Adrenal gland (tissue), 12 donors: ENCODE results near the gene RNASE8. TPM values are rescaled to one million over a fixed set of nuclear protein-coding genes. Genes with fewer than 3 reads are reported as not detected.

ENCODE experiments used
- DNase-seq, 7 donors: peaks; one replicate each; pipeline ENCODE4 v3.0.0-alpha.2; 2019 to 2020
- H3K27ac ChIP-seq, 5 donors: fragments of 200-600 bp; sonication (generic) in 4 of 5; 1 replicate in 3 of 5; 2 replicates in 2 of 5; pipeline versions ENCODE4 v1.5.1 to v1.8.0; 2016 to 2020; ENCODE audit warnings: mild to moderate bottlenecking in 1 of 5
- H3K27me3 ChIP-seq: fragments of 200-600 bp; 2 replicates; pipeline ENCODE4 v1.8.0; 2021
- H3K36me3 ChIP-seq, 2 donors: fragments of 200-600 bp; replicated peaks in 1 of 2; 1 replicate in 1 of 2; 2 replicates in 1 of 2; pipeline versions ENCODE4 v1.5.1 to v1.8.0; 2018 to 2022
- H3K4me1 ChIP-seq, 2 donors: fragments of 200-600 bp; replicated peaks in 1 of 2; 1 replicate in 1 of 2; 2 replicates in 1 of 2; pipeline versions ENCODE4 v1.5.1 to v1.8.0; 2018 to 2021
- H3K4me3 ChIP-seq, 4 donors: fragments of 200-600 bp; sonication (generic) in 3 of 4; one replicate each; pipeline ENCODE4 v1.5.1; 2016 to 2018
- H3K9me3 ChIP-seq, 3 donors: fragments of 200-600 bp; sonication (generic) in 1 of 3; replicated peaks in 1 of 3; 1 replicate in 2 of 3; 2 replicates in 1 of 3; pipeline versions ENCODE4 v1.5.1 to v1.8.0; 2016 to 2021
- POLR2A ChIP-seq, 2 donors: fragments of 450-650 bp; IDR thresholded peaks; one replicate each; pipeline ENCODE4 v1.6.1; 2017; ENCODE audit warnings: antibody characterized with exemption in 2 of 2, mild to moderate bottlenecking in 2 of 2, moderate library complexity in 1 of 2
- WGBS, 4 donors: extraction: QIAGEN DNeasy Blood & Tissue Kit in 2 of 4; methylation state at CpG; one replicate each; pipeline versions ENCODE4 v1.1.5 to v1.1.7; 2013 to 2017; 5-methylcytosine and 5-hydroxymethylcytosine counted together
- intact Hi-C, 2 donors: fragments of 100-400 bp; cut with DNase I; formaldehyde crosslinking; loops; one replicate each; pipeline versions ENCODE4 v1.14.1 to v1.15.0; 2022 to 2023
- polyA plus RNA-seq, 3 donors: library from polyadenylated mRNA; stranded (reverse); fragments of 200-250 nt in 2 of 3; fragments of 350-450 nt in 1 of 3; fragmentation: Illumina TruSeq in 1 of 3; extraction: RNeasy Lipid Tissue Mini Kit (QIAGEN cat#74804) in 1 of 3; gene quantifications; one replicate each; pipeline ENCODE4 v1.2.3, GENCODE V29; 2013 to 2014
- total RNA-seq, 9 donors: library from RNA; depleted of rRNA in 4 of 9; stranded (reverse); fragments of >200 nt in 4 of 9; fragments of 120-200 nt in 1 of 9; fragmentation: NEBNext Ultra II Directional in 1 of 9; extraction: Animal tissue kit (Norgen Biotek cat#: 25700) in 1 of 9; gene quantifications; one replicate each; pipeline versions ENCODE4 v1.1.0 to v1.2.4, GENCODE V29; 2013 to 2023
- TF ChIP-seq, protein P1 (sequence below), 6 experiments: fragments of 450-650 bp in 4 of 6; fragments of 200-600 bp in 2 of 6; sonication (generic) in 1 of 6; IDR thresholded peaks; 1 replicate in 5 of 6; 2 replicates in 1 of 6; pipeline versions ENCODE4 v1.5.1 to v1.8.0; 2016 to 2021; ENCODE audit warnings: antibody characterized with exemption in 6 of 6, mild to moderate bottlenecking in 2 of 6, moderate library complexity in 1 of 6
- donor health status: healthy with polysubstance abuse.
- donor health status: Bipolar disorder and iron deficiency.
- donor health status: DM: yes; HTN: yes; CAD: no.
- donor health status: DM: no; HTN: no; CAD: no.
- donor health status: DM: no; HTN: no; CAD: no.
- donor health status: DM: yes; HTN: yes; CAD: no.

The RNASE8 gene
- total and polyA plus RNA-seq, 12 donors: not detected

- no peak for DNase-seq
- Histone ChIP-seq H3K4me3 (no peak overlapping the region), H3K4me1 (peaks cover 24 to 28% of the 10 kb centered on the region in 2 donors), H3K36me3 (no peaks in the 10 kb centered on the region), H3K9me3 (no peaks in the 10 kb centered on the region), H3K27me3 (no peaks in the 10 kb centered on the region), H3K27ac (no peak overlapping the region)
- intact Hi-C loops: no loop called here
- TF ChIP-seq, protein P1, sequence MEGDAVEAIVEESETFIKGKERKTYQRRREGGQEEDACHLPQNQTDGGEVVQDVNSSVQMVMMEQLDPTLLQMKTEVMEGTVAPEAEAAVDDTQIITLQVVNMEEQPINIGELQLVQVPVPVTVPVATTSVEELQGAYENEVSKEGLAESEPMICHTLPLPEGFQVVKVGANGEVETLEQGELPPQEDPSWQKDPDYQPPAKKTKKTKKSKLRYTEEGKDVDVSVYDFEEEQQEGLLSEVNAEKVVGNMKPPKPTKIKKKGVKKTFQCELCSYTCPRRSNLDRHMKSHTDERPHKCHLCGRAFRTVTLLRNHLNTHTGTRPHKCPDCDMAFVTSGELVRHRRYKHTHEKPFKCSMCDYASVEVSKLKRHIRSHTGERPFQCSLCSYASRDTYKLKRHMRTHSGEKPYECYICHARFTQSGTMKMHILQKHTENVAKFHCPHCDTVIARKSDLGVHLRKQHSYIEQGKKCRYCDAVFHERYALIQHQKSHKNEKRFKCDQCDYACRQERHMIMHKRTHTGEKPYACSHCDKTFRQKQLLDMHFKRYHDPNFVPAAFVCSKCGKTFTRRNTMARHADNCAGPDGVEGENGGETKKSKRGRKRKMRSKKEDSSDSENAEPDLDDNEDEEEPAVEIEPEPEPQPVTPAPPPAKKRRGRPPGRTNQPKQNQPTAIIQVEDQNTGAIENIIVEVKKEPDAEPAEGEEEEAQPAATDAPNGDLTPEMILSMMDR (IDR thresholded peaks at IDR 0.05): no peak
- 80 to 81% (median 80%) methylated on average over 7 of the region's 7 CpGs for WGBS, 4 donors
Measured at GRCh38 chr14:21066882-21067502, 9.4 kb downstream of the RNASE8 start.

- TF ChIP-seq, protein P1 (IDR thresholded peaks at IDR 0.05): peak; percentile 17 to 66 (median 54)
- TF ChIP-seq POLR2A (IDR thresholded peaks at IDR 0.05): no peak
Measured at GRCh38 chr14:21068521-21069387, 11.1 kb downstream of the RNASE8 start.

DNA sequence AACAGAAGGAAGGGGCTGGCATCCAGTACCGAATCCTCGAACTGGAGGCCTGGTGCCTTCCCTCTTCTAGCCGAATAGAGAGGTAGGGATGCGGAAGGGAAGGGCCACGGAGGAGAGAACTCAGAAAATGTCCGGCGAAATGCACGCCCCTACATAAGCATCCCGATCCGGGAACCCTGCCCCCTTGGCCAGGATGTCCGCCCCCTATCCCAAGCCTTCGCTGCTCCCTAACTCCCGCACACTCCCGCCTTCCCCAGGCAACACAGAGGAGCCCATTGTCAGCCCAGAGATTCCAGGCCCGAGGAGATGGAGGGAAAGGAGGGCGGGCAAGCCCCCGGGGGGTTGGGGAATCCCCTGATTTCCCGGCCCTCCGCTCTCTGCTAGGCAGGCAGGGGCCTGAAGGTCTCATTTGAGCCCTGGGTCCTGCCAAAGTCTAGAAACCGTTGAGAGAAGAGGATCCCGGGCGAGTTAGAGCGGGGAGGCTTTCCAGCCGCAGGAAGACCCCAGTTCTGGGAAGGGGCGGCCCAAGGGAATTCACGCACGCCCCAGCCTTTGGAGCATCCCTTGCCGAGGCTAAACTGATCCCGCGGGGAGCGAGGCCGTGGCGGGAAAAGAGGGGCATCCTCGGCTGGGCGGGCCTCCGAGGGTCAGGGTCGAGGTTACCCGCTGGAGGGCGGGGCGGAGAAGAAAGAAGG is 11.9 kb downstream of the RNASE8 start:
- H3K4me3 ChIP-seq: peak overlapping the region in 2 of 4 donors; percentile 67 to 88
- intact Hi-C loops: loop anchor here in 1 of 2 donors (2.0 kb wide), 1 partner anchor 23 kb away; no protein-coding TSS in a partner anchor
- peaks cover 25 to 29% of the 10 kb centered on the region in 2 donors for H3K4me1 ChIP-seq

More at GRCh38 chr14:21068521-21069387, 11.1 kb downstream of the RNASE8 start:
- H3K36me3 ChIP-seq: peaks cover 0 to 9% of the 10 kb centered on the region in 2 donors
- peak overlapping the region in 3 of 5 donors; percentile 85 to 93 (median 90) for H3K27ac ChIP-seq
- WGBS, 4 donors: 41 to 62% (median 47%) methylated on average over 38 to 45 of the region's 45 CpGs
- peaks cover 25 to 31% of the 10 kb centered on the region in 2 donors for H3K4me1 ChIP-seq
- no peaks in the 10 kb centered on the region for H3K27me3 ChIP-seq
- DNase-seq: peak in 4 of 7 donors; percentile 20 to 73 (median 46)
- no peaks in the 10 kb centered on the region for H3K9me3 ChIP-seq
- intact Hi-C loops: loop anchor here in 1 of 2 donors (2.0 kb wide), 1 partner anchor 22 kb away; no protein-coding TSS in a partner anchor
- peak overlapping the region in 1 of 4 donors; percentile 88 for H3K4me3 ChIP-seq

More for the DNA sequence above, 11.9 kb downstream of the RNASE8 start:
- 10 to 20% (median 16%) methylated on average over 21 to 40 of the region's 40 CpGs for WGBS, 4 donors
- TF ChIP-seq POLR2A (IDR thresholded peaks at IDR 0.05): no peak
- TF ChIP-seq, protein P1 (IDR thresholded peaks at IDR 0.05): no peak
- Histone ChIP-seq H3K27me3 (no peaks in the 10 kb centered on the region), H3K27ac (peak overlapping the region in 4 of 5 donors; percentile 19 to 93 (median 88)), H3K9me3 (no peaks in the 10 kb centered on the region), H3K36me3 (peaks cover 0 to 17% of the 10 kb centered on the region in 2 donors)
- DNase-seq: peak in 2 of 7 donors; percentile 35 to 36
